Trophoblast cell (in vitro differentiated cells and primary cell): Measurements from ENCODE around the gene TMEM266.
A peak's percentile ranks its signal among the peaks of the same experiment; 100 is the strongest.

Experiments used
- DNase-seq, 2 donors: peaks; one replicate each; pipeline ENCODE4 v3.0.0-alpha.2; 2016
- H2AFZ ChIP-seq: 2 replicates; pipeline ENCODE4 v1.6.1; 2013; ENCODE audit warnings: low read length, moderate library complexity, mild to moderate bottlenecking; ENCODE audit not compliant: insufficient read depth, poor library complexity
- H2AK5ac ChIP-seq: 2 replicates; pipeline ENCODE4 v1.6.1; 2013; ENCODE audit warnings: mild to moderate bottlenecking, low read length
- H2BK120ac ChIP-seq: 2 replicates; pipeline ENCODE4 v1.6.1; 2013; ENCODE audit warnings: low read length, mild to moderate bottlenecking, moderate library complexity; ENCODE audit not compliant: insufficient read depth, poor library complexity
- H2BK12ac ChIP-seq: 2 replicates; pipeline ENCODE4 v1.6.1; 2013; ENCODE audit warnings: mild to moderate bottlenecking, low read length, moderate library complexity
- H2BK5ac ChIP-seq: 2 replicates; pipeline ENCODE4 v1.6.1; 2013; ENCODE audit warnings: low read length, low read depth, moderate library complexity, mild to moderate bottlenecking; ENCODE audit not compliant: poor library complexity
- H3K14ac ChIP-seq: 2 replicates; pipeline ENCODE4 v1.6.1; 2013; ENCODE audit warnings: mild to moderate bottlenecking, low read length
- H3K18ac ChIP-seq: 2 replicates; pipeline ENCODE4 v1.6.1; 2013; ENCODE audit warnings: mild to moderate bottlenecking, low read length
- H3K23ac ChIP-seq: 2 replicates; pipeline ENCODE4 v1.6.1; 2013; ENCODE audit warnings: low read length
- H3K27ac ChIP-seq: 2 replicates; pipeline ENCODE4 v1.5.1; 2013; ENCODE audit warnings: low read depth, mild to moderate bottlenecking, inconsistent platforms, low read length, moderate library complexity
- H3K27me3 ChIP-seq: 2 replicates; pipeline ENCODE4 v1.6.1; 2013; ENCODE audit warnings: inconsistent platforms, mild to moderate bottlenecking, low read length, moderate library complexity; ENCODE audit not compliant: insufficient read depth
- H3K36me3 ChIP-seq, 2 experiments: 1 replicate in 1 of 2; 2 replicates in 1 of 2; pipeline ENCODE4 v1.6.1; 2013; ENCODE audit warnings: low read length in 2 of 2, mild to moderate bottlenecking in 2 of 2, moderate library complexity in 1 of 2; ENCODE audit not compliant: insufficient read depth in 2 of 2, control insufficient read depth in 1 of 2
- H3K4ac ChIP-seq: 2 replicates; pipeline ENCODE4 v1.6.1; 2013; ENCODE audit warnings: low read depth, mild to moderate bottlenecking, low read length, moderate library complexity
- H3K4me1 ChIP-seq, 2 experiments: 1 replicate in 1 of 2; 2 replicates in 1 of 2; pipeline ENCODE4 v1.6.1; 2013; ENCODE audit warnings: low read length in 2 of 2, mild to moderate bottlenecking in 2 of 2, moderate library complexity in 1 of 2; ENCODE audit not compliant: insufficient read depth in 2 of 2, control insufficient read depth in 1 of 2
- H3K4me2 ChIP-seq: 2 replicates; pipeline ENCODE4 v1.6.1; 2013; ENCODE audit warnings: inconsistent platforms, mild to moderate bottlenecking, low read length, moderate library complexity
- H3K4me3 ChIP-seq: 2 replicates; pipeline ENCODE4 v1.5.1; 2013; ENCODE audit warnings: mild to moderate bottlenecking, low read depth, low read length, inconsistent platforms
- H3K79me1 ChIP-seq: one replicate; pipeline ENCODE4 v1.6.1; 2013; ENCODE audit warnings: low read length
- H3K79me2 ChIP-seq: 2 replicates; pipeline ENCODE4 v1.6.1; 2013; ENCODE audit warnings: low read length, mild to moderate bottlenecking; ENCODE audit not compliant: control insufficient read depth, insufficient read depth, poor library complexity
- H3K9ac ChIP-seq: 2 replicates; pipeline ENCODE4 v1.6.1; 2013; ENCODE audit warnings: mild to moderate bottlenecking, low read length
- H3K9me3 ChIP-seq: 2 replicates; pipeline ENCODE4 v1.6.1; 2013; ENCODE audit warnings: low read depth, mild to moderate bottlenecking, control low read depth, inconsistent platforms, low read length; ENCODE audit not compliant: insufficient read depth
- H4K12ac ChIP-seq: 2 replicates; pipeline ENCODE4 v1.6.1; 2013; ENCODE audit warnings: low read depth, mild to moderate bottlenecking, low read length, moderate library complexity
- H4K8ac ChIP-seq: 2 replicates; pipeline ENCODE4 v1.6.1; 2013; ENCODE audit warnings: low read depth, mild to moderate bottlenecking, low read length, moderate library complexity
- H4K91ac ChIP-seq: one replicate; pipeline ENCODE4 v1.6.1; 2013; ENCODE audit warnings: low read depth, mild to moderate bottlenecking, low read length, moderate library complexity
- WGBS: extraction: QIAGEN DNeasy Blood & Tissue Kit; methylation state at CpG from one replicate; pipeline ENCODE4 v1.1.7; 2013; ENCODE audit warnings: missing lambda C conversion rate; ENCODE audit not compliant: insufficient read length, insufficient coverage; ENCODE audit errors: extremely low coverage; 5-methylcytosine and 5-hydroxymethylcytosine counted together

Gene TMEM266

DNA sequence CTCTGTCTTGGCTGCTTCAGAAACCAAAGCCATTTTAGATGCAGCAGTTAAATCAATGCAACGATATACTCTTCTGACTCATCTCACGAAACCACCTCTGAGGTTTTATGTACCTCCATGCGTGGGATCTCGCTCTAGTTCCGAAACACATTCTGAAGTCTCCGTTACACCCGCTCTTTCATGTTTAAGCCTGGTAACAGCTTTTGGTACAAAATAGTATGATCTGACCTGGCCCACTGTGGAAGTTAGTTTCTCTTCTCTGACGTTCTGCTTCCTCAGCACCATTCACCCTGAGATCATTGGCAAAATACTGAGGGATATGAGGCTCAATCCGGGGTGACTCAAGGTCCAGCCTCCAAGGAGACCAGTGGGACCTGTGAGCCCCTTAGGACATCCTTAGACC, 121.9 kb downstream of the TMEM266 start:
- H2BK5ac ChIP-seq, result no peak overlapping the region
- no peak overlapping the region for H3K18ac ChIP-seq
- H3K79me2 ChIP-seq, result no peaks in the 10 kb centered on the region
- no peaks in the 10 kb centered on the region for H3K9me3 ChIP-seq
- peaks cover 7 to 11% of the 10 kb centered on the region in 2 experiments for H3K4me1 ChIP-seq
- H3K9ac ChIP-seq, result no peak overlapping the region
- H2AK5ac ChIP-seq, result no peak overlapping the region
- no peak overlapping the region for H2BK120ac ChIP-seq
- no peak overlapping the region for H3K4me3 ChIP-seq
- no CpG with 5 or more reads among the region's 9 CpGs for WGBS
- H3K23ac ChIP-seq, result no peak overlapping the region
- no peak overlapping the region for H3K4me2 ChIP-seq
- no peak overlapping the region for H2AFZ ChIP-seq
- H3K14ac ChIP-seq, result no peak overlapping the region
- no peak overlapping the region for H3K27ac ChIP-seq
- no peak overlapping the region for H4K8ac ChIP-seq
- peaks cover 4% of the 10 kb centered on the region for H3K79me1 ChIP-seq
- H2BK12ac ChIP-seq, result no peak overlapping the region
- H3K4ac ChIP-seq, result no peak overlapping the region
- H3K36me3 ChIP-seq, result no peaks in the 10 kb centered on the region
- H4K91ac ChIP-seq, result no peak overlapping the region
- H3K27me3 ChIP-seq, result no peaks in the 10 kb centered on the region
- no peak overlapping the region for H4K12ac ChIP-seq
- no peak for DNase-seq

DNA sequence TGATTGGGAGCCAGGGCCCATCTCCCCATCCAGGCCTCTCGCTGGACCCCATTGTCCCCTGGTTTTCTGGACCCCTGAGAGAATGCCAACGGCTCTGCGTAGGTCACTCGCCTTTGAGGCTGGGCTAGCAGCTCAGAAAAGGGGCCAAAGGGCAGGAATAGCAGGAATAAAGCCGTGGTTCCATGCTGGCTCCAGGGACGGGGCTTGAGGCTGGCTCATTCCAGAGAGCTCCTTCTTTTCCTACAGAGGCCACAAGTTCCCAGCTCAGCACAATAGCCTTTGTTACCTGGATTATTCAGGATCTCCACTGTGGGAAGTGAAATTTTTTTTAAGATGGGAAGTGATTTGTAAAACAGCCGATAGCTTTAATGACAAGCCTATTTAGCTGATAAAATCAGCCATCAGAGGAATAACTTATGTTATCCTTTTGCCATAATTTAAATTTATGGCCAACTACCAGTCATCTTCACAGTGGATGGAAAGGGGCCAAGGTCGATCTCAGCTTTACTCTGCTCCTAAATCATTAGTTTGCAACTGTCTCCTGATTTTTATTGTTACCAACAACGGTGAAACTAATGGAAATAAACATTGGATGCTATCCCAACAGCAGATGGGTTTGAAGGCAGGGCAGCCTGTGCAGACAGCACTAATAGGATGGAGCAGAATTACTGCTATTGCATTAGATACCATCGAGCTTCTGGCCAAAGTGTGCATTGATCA, 124.3 kb downstream of the TMEM266 start:
- Histone ChIP-seq H3K4me3 (no peak overlapping the region), H3K27me3 (no peaks in the 10 kb centered on the region), H4K12ac (no peak overlapping the region), H3K4me1 (peaks cover 11 to 14% of the 10 kb centered on the region in 2 experiments), H4K91ac (no peak overlapping the region), H2AK5ac (no peak overlapping the region), H2BK12ac (peak overlapping the region; percentile 43), H3K79me2 (no peaks in the 10 kb centered on the region), H3K23ac (no peak overlapping the region), H4K8ac (no peak overlapping the region), H2BK5ac (no peak overlapping the region), H2AFZ (no peak overlapping the region), H3K18ac (no peak overlapping the region), H3K4me2 (no peak overlapping the region), H3K27ac (no peak overlapping the region), H2BK120ac (no peak overlapping the region), H3K9ac (no peak overlapping the region), H3K9me3 (no peaks in the 10 kb centered on the region), H3K36me3 (no peaks in the 10 kb centered on the region), H3K79me1 (peaks cover 4% of the 10 kb centered on the region), H3K4ac (no peak overlapping the region), H3K14ac (no peak overlapping the region)
- DNase-seq, result peak; percentile 57 to 72
- WGBS, result no CpG with 5 or more reads among the region's 10 CpGs

GRCh38 chr15:76184650-76185035, 124.9 kb downstream of the TMEM266 start:
- peaks cover 4% of the 10 kb centered on the region for H3K79me1 ChIP-seq
- H2BK12ac ChIP-seq, result no peak overlapping the region
- no peak overlapping the region for H2AK5ac ChIP-seq
- H2BK5ac ChIP-seq, result no peak overlapping the region
- no peaks in the 10 kb centered on the region for H3K36me3 ChIP-seq
- H3K4ac ChIP-seq, result no peak overlapping the region
- no peak overlapping the region for H4K8ac ChIP-seq
- H3K18ac ChIP-seq, result no peak overlapping the region
- H3K4me1 ChIP-seq, result peaks cover 11 to 14% of the 10 kb centered on the region in 2 experiments
- DNase-seq, result peak; percentile 75 to 89
- H3K4me2 ChIP-seq, result no peak overlapping the region
- no peak overlapping the region for H3K27ac ChIP-seq
- no peak overlapping the region for H3K9ac ChIP-seq
- no peak overlapping the region for H4K12ac ChIP-seq
- no CpG with 5 or more reads among the region's 13 CpGs for WGBS
- no peak overlapping the region for H2BK120ac ChIP-seq
- no peak overlapping the region for H3K14ac ChIP-seq
- H3K27me3 ChIP-seq, result no peaks in the 10 kb centered on the region
- no peak overlapping the region for H3K4me3 ChIP-seq
- H2AFZ ChIP-seq, result no peak overlapping the region
- H3K9me3 ChIP-seq, result no peaks in the 10 kb centered on the region
- H3K79me2 ChIP-seq, result no peaks in the 10 kb centered on the region
- no peak overlapping the region for H4K91ac ChIP-seq
- no peak overlapping the region for H3K23ac ChIP-seq

- Histone ChIP-seq H3K79me2 (no peaks in the 10 kb centered on the region), H2BK12ac (no peak overlapping the region), H4K8ac (no peak overlapping the region), H3K4ac (no peak overlapping the region), H2AK5ac (no peak overlapping the region), H3K4me3 (no peak overlapping the region), H3K27me3 (no peaks in the 10 kb centered on the region), H2BK120ac (no peak overlapping the region), H3K36me3 (no peaks in the 10 kb centered on the region), H3K27ac (no peak overlapping the region), H3K14ac (no peak overlapping the region), H3K9me3 (no peaks in the 10 kb centered on the region), H3K23ac (no peak overlapping the region), H2AFZ (no peak overlapping the region), H2BK5ac (no peak overlapping the region), H3K18ac (no peak overlapping the region), H3K4me2 (no peak overlapping the region), H3K79me1 (peaks cover 4% of the 10 kb centered on the region), H3K4me1 (peaks cover 13 to 21% of the 10 kb centered on the region in 2 experiments), H3K9ac (no peak overlapping the region), H4K91ac (peak overlapping the region; percentile 40), H4K12ac (no peak overlapping the region)
- no CpG with 5 or more reads among the region's 3 CpGs for WGBS
- peak; percentile 57 to 85 for DNase-seq
Observed at GRCh38 chr15:76185716-76186115, 125.9 kb downstream of the TMEM266 start.
